MM.1S (cell line): ENCODE results near the gene C19orf25.

ENCODE experiments used
- CTCF ChIP-seq: fragments of 300-600 bp; sonication (generic); IDR thresholded peaks from 2 replicates; pipeline ENCODE4 v1.5.1; 2016; ENCODE audit warnings: antibody characterized with exemption, low read length, mixed read lengths
- EZH2 ChIP-seq: fragments of 300-600 bp; sonication (generic); optimal IDR thresholded peaks from 2 replicates; pipeline ENCODE3; 2017; ENCODE audit warnings: low read depth, mild to moderate bottlenecking, antibody characterized with exemption, low read length, mixed read lengths
- EZH2phosphoT487 ChIP-seq: fragments of 300-600 bp; sonication (generic); IDR thresholded peaks from 2 replicates; pipeline ENCODE4 v1.6.1; 2018; ENCODE audit warnings: antibody characterized with exemption, low read length

GRCh38 chr19:1507763-1508506 lies 28.9 kb upstream of the C19orf25 start:
- no peak for TF ChIP-seq CTCF
- no peak for TF ChIP-seq EZH2
- no peak for TF ChIP-seq EZH2phosphoT487
